Jurkat, Clone E6-1 (cell line): Measurements from ENCODE around the gene AGTR1.

ENCODE experiments used
- DNase-seq: peaks from one replicate; pipeline ENCODE4 v3.0.0-alpha.2; 2011; ENCODE audit warnings: low read depth, low spot score
- H3K4me3 ChIP-seq: 2 replicates; pipeline ENCODE4 v1.5.1; 2011; ENCODE audit warnings: mild to moderate bottlenecking, low read length, control low read depth, moderate library complexity

Gene AGTR1

GRCh38 chr3:148716657-148717056, 19.0 kb downstream of the AGTR1 start:
- DNase-seq = no peak

DNA sequence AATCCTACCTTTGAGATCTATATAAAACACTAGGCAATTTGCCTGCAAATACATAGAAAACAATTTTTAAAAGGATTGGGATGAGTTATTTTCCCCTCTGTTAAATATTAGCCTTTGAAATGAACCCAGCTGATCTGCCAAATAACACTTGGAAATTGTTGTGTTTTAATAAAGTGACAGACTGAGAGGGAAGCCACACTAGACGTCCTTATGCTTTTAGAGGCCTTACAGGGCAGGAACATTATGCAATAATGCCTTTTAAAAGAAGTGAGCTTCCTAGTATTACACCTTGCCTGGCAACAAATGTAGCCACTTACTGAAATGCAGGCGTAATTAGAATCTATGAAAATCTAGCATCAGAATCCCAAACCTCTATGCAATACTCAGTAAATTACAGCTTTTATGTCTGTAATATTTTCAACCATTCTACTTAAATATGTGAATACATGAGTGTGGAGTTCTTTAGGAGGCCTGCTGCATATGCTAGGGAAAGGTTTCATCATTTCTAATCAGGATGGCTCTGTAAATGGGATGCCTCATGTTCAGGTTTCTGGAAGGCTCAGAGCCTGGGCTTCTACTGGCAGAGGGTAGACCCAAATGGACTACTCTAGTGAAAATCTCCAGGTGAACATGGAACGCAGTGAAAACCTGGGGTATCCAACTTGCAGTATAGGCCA, 20.3 kb downstream of the AGTR1 start:
- H3K4me3 ChIP-seq = no peak overlapping the region
- no peak for DNase-seq

More at GRCh38 chr3:148716657-148717056, 19.0 kb downstream of the AGTR1 start:
- no peak overlapping the region for H3K4me3 ChIP-seq

GRCh38 chr3:148718982-148719862, 21.5 kb downstream of the AGTR1 start:
- no peak overlapping the region for H3K4me3 ChIP-seq
- no peak for DNase-seq

DNA sequence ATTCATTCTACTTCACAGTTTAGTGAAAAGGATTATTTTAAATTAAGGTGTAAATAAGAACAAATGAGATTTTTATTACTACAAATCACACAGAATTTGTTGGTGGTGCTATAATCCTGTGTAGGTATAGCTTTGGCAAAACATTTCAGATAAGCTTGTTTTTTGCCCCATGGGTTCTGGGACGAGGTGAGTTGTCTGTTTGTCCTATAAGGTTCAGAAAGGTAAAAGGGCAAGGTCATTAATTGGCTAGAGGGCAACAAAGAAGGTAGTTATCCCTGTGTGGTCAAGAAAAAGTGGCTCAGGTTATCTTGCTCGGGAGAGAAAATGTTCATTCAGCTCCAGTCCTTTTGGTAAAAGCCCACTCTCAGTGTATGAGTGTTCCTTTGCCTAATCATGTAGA, 23.2 kb downstream of the AGTR1 start:
- no peak overlapping the region for H3K4me3 ChIP-seq
- DNase-seq = no peak

GRCh38 chr3:148723631-148724030, 25.9 kb downstream of the AGTR1 start:
- no peak for DNase-seq
- H3K4me3 ChIP-seq = no peak overlapping the region

- peak; percentile 21 for DNase-seq
- no peak overlapping the region for H3K4me3 ChIP-seq
Measured at GRCh38 chr3:148727231-148727630, 29.5 kb downstream of the AGTR1 start.

GRCh38 chr3:148728753-148729152, 31.1 kb downstream of the AGTR1 start:
- no peak for DNase-seq
- no peak overlapping the region for H3K4me3 ChIP-seq

GRCh38 chr3:148729476-148730055, 31.9 kb downstream of the AGTR1 start:
- DNase-seq = no peak
- no peak overlapping the region for H3K4me3 ChIP-seq

- no peak for DNase-seq
Measured at GRCh38 chr3:148730676-148731075, 33.0 kb downstream of the AGTR1 start.

DNA sequence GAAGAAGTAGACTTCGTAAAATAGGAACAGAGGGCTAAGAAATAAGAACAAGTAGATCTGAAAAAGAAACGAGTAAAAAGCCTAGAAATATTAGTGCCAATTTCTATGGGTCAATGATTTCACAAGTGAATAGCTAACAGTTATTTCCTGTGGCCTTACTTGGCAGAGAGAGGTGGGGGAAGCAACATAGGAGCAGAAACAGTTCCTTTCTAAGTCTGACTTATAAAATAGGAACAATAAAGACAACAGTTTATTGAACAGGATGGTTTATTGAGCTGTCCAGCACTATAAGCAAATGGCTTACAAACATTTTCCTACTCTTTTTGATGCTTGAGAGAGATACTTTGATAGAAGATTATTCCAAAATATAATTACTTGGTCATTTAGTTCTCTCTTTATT, 37.9 kb downstream of the AGTR1 start:
- H3K4me3 ChIP-seq = no peak overlapping the region
- DNase-seq = no peak

More at GRCh38 chr3:148730676-148731075, 33.0 kb downstream of the AGTR1 start:
- no peak overlapping the region for H3K4me3 ChIP-seq

GRCh38 chr3:148736086-148736485, 38.4 kb downstream of the AGTR1 start:
- no peak for DNase-seq
- H3K4me3 ChIP-seq = no peak overlapping the region

GRCh38 chr3:148737104-148737530, 39.4 kb downstream of the AGTR1 start:
- DNase-seq = no peak
- H3K4me3 ChIP-seq = no peak overlapping the region

GRCh38 chr3:148739720-148740119, 42.0 kb downstream of the AGTR1 start:
- no peak for DNase-seq
- H3K4me3 ChIP-seq = no peak overlapping the region

GRCh38 chr3:148740291-148740690, 42.6 kb downstream of the AGTR1 start:
- DNase-seq = no peak
- no peak overlapping the region for H3K4me3 ChIP-seq

DNA sequence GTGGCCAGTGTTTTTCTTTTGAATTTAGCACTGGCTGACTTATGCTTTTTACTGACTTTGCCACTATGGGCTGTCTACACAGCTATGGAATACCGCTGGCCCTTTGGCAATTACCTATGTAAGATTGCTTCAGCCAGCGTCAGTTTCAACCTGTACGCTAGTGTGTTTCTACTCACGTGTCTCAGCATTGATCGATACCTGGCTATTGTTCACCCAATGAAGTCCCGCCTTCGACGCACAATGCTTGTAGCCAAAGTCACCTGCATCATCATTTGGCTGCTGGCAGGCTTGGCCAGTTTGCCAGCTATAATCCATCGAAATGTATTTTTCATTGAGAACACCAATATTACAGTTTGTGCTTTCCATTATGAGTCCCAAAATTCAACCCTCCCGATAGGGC, 43.5 kb downstream of the AGTR1 start:
- no peak overlapping the region for H3K4me3 ChIP-seq
- DNase-seq = no peak

DNA sequence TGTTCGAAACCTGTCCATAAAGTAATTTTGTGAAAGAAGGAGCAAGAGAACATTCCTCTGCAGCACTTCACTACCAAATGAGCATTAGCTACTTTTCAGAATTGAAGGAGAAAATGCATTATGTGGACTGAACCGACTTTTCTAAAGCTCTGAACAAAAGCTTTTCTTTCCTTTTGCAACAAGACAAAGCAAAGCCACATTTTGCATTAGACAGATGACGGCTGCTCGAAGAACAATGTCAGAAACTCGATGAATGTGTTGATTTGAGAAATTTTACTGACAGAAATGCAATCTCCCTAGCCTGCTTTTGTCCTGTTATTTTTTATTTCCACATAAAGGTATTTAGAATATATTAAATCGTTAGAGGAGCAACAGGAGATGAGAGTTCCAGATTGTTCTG, 44.4 kb downstream of the AGTR1 start:
- H3K4me3 ChIP-seq = no peak overlapping the region
- DNase-seq = no peak

DNA sequence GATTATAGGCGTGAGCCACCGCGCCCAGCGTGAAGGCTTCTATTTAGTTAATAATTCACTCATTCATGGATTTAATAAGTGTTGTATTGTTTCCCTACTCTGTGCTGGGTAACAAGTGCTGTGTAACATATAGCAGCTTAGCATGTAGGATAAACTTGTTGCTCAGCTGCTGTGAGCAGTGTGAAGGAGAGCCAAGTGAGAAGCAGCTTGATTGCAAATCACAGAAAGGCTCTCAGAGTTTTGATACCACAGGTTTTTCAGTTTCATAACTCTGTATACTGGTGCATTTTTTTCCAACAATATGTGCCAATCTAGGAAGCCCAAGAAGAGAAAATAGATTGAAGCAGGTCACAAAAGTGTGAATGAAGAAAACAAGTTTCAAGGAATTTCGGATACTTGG, 48.4 kb downstream of the AGTR1 start:
- no peak overlapping the region for H3K4me3 ChIP-seq
- no peak for DNase-seq

DNA sequence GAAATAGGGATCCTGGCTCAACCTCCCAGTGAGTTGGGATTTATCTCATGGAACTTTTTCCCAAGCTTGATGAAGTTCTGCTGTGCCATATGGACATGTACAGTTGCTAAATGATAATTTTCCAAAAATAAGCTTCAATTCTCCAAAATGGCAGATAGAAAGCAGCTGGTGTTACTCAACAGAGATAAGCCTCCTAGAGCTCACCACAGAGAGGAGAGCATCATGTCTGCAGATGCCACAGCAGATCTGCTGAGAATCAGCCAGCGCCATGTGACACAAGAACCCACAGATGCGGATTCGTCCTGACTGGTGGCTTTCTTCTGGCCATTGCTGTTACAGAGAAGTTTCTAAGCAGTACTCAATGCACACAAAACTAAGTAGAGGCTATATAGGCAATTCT, 50.6 kb downstream of the AGTR1 start:
- DNase-seq = no peak
- H3K4me3 ChIP-seq = no peak overlapping the region

GRCh38 chr3:148750296-148750695, 52.6 kb downstream of the AGTR1 start:
- no peak for DNase-seq

GRCh38 chr3:148751461-148751860, 53.8 kb downstream of the AGTR1 start:
- H3K4me3 ChIP-seq = no peak overlapping the region
- DNase-seq = no peak

More at GRCh38 chr3:148750296-148750695, 52.6 kb downstream of the AGTR1 start:
- no peak overlapping the region for H3K4me3 ChIP-seq
